ENCODE measurements around the gene TMEM25.
"Not testable (repeated sequence)": the region's sequence is repeated elsewhere in the genome, so short reads cannot be mapped to it uniquely, and the experiment has no call there.

The TMEM25 gene
- total RNA-seq = 10.2 to 10.6 reads per million in 2 donors

DNA sequence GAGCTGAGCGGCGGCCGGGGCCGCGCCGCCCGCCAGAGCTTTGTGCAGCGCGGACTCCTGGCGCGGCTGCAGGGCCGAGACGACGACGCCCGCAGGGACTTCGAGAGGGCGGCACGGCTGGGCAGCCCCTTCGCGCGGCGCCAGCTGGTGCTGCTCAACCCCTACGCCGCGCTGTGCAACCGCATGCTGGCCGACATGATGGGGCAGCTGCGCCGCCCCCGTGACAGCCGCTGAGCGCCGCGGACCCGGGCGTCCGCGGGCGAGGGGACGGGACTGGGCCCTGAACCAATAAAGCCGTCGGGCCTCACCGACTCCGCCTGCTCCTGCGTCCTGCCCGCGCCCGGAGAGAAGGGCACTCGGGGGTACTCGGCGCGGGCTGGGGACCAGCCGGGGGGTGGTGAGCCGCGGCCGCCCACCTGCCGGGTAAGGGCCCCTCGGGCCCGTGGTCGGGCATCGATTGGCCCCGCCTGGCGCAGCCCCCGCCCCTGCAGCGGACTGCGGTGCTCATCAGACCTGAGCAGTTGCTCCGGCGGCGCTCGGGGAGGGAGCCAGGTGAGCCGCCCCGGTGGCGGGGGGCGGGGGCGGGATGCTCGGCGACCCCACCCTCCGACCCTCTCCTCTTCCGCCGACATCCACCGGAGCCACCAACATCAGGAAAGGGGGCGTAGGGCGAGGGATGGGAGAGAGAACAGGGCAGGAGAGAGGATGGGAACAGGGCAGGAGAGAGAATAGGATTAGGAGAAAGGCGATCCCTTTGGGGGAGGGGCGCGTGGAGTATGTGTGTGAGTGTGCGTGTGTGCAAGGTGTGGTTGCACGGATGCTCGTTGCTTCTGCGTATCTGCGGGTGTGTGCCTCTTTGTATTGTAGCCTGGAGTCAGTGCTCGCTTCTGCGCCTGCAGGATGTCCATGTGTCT, at the start of gene TMEM25:
Gene TMEM25 (plus strand): TSS at position 510 of the 914 bp plus-strand sequence. CDS start 610 bp downstream, outside the sequence.
- DNase-seq = peak; percentile 45 to 75 (median 64)

DNA sequence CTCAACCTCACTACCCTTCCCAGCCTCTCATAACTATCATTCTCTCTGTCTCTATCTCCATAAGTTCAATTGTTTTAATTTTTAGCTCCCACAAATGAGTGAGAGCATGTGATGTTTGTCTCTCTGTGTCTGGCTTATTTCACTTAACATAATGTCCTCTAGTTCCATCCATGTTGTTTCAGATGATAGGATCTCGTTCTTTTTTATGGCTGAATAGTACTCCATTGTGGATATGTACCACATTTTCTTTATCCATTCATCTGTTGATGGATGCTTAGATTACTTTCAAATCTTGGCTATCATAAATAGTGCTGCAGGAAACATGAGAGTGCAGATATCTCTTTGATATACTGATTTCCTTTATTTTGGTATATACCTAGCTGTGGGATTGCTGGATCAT, 49.8 kb upstream of the TMEM25 start:
- not testable (repeated sequence) for DNase-seq

DNA sequence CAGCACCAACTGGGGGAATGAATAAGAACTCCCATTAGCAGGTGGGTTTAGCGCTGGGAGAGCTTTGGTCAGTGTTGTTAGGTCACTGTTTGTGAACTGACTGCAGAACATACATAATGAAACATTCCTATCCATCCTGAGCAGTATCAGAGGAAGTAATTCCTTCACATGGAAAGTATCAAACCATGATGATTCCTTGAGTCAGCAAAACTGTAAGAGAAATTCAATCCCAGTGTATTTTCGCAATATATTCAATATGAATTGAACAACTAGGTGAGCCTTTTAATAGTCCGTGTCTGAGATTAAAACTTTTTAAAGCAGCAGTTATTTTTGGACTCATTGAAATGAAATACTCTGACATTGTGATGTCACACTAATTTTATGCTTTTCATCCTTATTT, 46.6 kb upstream of the TMEM25 start:
- no peak for DNase-seq

DNA sequence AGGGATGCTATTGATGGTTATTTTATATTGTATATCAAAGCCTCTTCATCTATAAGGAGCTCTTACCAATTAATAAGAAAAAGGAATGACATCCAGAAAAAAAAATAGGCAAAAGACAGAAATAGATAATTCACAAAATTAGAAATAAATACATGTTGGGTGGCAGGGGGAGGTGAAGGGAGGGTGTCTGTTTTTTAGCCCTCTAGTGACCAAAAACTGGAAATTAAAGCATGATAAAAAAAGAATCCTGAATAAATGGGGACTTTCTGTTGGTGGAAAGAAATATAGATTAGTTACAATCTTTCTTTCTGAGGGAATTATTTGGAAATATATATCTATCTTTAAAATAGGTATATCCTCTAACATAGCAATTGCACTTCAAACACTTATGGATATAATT, 45.7 kb upstream of the TMEM25 start:
- peak in 1 of 5 experiments; percentile 6 for DNase-seq

DNA sequence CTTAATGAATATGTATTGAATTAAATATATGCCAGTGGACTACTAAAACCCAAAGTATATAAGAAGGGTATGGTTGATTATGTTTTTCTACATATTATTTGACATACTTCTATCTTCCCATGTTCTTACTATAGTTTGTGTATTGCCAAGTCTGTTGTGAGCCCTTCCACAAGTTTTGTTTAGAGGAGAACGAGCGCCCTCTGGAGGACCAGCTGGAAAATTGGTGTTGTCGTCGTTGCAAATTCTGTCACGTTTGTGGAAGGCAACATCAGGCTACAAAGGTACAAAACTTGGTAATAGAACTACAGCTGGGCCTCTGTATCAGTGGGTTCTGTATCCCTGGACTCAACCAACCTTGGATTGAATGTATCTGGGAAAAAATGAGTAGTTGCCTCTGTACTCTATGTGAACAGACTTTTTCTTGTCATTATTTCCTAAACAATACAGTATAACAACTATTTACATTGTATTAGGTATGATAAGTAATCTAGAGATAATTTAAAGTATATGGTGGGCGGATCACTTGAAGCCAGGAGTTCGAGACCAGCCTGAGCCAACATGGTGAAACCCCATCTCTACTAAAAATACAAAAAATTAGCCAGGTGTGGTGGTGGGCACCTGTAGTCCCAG, 42.4 kb upstream of the TMEM25 start:
- peak; percentile 48 to 84 (median 63) for DNase-seq

DNA sequence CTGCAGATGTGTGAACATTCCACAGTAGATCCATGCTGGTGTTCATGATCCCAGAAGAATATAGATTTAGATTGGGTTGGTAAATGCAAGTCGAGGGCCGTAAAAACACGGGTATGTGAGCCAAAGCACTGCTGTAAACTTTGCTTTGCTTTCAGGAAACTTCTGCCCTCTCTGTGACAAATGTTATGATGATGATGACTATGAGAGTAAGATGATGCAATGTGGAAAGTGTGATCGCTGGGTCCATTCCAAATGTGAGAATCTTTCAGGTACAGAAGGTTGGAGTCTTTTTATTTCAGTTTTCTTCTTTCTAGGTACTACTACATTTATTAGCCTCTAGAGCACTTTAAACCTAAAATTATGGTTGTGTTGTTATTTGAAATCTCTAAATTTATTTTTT, 40.0 kb upstream of the TMEM25 start:
- DNase-seq = no peak

DNA sequence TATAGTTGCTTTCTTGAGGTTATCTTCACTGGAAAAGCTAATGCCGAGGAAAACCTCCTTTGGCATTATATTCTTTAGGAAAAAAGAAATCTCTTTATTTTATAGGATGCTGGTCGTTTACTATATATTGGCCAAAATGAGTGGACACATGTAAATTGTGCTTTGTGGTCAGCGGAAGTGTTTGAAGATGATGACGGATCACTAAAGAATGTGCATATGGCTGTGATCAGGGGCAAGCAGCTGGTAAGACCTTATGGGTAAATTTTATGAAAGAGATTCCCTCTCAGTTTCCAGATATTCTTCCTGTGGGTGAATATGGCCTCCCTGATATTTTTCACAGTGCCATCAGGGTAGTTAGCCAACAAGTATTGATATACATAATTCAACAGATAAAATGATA, 33.2 kb upstream of the TMEM25 start:
- no peak for DNase-seq

DNA sequence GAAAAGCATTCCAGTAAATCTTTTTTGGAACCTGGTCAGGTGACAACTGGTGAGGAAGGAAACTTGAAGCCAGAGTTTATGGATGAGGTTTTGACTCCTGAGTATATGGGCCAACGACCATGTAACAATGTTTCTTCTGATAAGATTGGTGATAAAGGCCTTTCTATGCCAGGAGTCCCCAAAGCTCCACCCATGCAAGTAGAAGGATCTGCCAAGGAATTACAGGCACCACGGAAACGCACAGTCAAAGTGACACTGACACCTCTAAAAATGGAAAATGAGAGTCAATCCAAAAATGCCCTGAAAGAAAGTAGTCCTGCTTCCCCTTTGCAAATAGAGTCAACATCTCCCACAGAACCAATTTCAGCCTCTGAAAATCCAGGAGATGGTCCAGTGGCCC, 27.8 kb upstream of the TMEM25 start:
- no peak for DNase-seq

DNA sequence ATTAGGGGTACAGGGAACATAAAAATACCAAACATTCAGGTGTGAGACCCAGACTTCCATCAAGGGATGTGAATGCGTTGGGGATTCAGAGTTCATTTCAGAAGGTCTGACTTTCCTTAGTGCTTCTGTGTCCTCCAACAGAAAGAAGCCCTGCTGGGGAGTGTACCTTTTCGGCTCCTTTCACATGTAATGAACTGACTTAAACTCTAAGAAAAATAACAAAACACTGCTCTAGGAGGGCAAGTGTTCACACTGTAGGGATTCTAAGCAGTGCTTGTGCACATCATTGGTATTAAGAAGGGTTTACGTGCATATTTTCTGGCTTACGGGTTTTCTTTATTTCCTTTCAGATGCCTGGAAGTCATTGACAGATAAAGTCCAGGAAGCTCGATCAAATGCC, 19.4 kb upstream of the TMEM25 start:
- DNase-seq = no peak

DNA sequence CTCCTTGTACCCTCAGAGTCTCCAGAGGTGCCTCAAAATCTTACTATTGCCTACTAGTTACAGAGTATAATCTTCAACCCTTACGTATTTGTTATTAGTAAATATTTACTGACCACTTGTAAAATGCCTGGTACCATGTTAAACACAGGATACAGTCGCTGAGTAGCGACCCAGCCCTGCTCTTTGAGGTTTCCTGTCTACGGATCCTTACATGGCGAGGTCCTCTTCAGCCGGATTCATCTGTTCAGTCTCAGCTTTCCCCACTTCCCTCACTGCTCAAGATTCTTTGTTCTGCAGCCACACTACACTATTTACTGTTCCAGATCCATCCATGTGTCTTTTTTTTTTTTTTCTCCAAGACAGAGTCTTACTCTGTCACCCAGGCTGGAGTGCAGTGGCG, 16.9 kb upstream of the TMEM25 start:
- DNase-seq = no peak

DNA sequence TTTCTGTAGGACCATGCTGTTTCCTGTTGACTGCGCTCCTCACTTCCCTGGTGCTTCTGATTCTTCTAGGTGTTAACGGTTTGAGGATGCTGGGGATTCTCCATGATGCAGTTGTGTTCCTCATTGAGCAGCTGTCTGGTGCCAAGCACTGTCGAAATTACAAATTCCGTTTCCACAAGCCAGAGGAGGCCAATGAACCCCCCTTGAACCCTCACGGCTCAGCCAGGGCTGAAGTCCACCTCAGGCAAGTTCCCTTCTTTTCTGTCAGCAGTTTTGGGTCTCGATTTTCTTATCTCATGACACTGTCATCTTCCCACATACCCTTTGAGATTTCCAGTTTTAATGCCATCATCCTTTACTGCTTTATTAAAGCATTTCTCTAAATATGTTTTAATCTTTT, 11.4 kb upstream of the TMEM25 start:
- no peak for DNase-seq

DNA sequence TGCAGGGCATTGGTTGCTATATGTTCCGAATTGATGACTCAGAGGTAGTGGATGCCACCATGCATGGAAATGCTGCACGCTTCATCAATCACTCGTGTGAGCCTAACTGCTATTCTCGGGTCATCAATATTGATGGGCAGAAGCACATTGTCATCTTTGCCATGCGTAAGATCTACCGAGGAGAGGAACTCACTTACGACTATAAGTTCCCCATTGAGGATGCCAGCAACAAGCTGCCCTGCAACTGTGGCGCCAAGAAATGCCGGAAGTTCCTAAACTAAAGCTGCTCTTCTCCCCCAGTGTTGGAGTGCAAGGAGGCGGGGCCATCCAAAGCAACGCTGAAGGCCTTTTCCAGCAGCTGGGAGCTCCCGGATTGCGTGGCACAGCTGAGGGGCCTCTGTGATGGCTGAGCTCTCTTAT, 9.1 kb upstream of the TMEM25 start:
- DNase-seq = no peak

DNA sequence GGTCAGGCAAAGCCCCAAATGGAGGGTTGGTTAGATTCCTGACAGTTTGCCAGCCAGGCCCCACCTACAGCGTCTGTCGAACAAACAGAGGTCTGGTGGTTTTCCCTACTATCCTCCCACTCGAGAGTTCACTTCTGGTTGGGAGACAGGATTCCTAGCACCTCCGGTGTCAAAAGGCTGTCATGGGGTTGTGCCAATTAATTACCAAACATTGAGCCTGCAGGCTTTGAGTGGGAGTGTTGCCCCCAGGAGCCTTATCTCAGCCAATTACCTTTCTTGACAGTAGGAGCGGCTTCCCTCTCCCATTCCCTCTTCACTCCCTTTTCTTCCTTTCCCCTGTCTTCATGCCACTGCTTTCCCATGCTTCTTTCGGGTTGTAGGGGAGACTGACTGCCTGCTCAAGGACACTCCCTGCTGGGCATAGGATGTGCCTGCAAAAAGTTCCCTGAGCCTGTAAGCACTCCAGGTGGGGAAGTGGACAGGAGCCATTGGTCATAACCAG, 8.4 kb upstream of the TMEM25 start:
- no peak for DNase-seq

DNA sequence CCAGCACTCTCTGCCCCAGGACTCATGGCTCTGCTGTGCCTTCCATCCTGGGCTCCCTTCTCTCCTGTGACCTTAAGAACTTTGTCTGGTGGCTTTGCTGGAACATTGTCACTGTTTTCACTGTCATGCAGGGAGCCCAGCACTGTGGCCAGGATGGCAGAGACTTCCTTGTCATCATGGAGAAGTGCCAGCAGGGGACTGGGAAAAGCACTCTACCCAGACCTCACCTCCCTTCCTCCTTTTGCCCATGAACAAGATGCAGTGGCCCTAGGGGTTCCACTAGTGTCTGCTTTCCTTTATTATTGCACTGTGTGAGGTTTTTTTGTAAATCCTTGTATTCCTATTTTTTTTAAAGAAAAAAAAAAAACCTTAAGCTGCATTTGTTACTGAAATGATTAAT, 6.6 kb upstream of the TMEM25 start:
- DNase-seq = no peak

DNA sequence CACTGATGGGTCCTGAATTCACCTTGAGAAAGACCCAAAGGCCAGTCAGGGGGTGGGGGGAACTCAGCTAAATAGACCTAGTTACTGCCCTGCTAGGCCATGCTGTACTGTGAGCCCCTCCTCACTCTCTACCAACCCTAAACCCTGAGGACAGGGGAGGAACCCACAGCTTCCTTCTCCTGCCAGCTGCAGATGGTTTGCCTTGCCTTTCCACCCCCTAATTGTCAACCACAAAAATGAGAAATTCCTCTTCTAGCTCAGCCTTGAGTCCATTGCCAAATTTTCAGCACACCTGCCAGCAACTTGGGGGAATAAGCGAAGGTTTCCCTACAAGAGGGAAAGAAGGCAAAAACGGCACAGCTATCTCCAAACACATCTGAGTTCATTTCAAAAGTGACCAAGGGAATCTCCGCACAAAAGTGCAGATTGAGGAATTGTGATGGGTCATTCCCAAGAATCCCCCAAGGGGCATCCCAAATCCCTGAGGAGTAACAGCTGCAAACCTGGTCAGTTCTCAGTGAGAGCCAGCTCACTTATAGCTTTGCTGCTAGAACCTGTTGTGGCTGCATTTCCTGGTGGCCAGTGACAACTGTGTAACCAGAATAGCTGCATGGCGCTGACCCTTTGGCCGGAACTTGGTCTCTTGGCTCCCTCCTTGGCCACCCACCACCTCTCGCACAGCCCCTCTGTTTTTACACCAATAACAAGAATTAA, 6.1 kb upstream of the TMEM25 start:
- DNase-seq = no peak

DNA sequence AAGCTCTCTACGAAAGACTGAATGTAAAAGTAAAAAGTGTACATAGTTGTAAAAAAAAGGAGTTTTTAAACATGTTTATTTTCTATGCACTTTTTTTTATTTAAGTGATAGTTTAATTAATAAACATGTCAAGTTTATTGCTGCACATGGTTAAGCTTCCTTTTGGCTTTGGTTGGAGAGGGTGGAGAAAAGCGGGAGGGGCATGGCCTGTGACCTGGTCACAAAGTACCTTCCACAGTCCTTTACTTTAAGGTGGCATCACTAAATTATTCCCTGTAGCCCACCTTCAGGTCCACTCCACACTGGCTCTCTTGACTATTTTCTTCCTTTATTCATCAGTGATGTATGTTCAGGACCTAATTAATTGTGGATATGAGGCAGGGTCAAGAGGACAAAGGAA, 4.3 kb upstream of the TMEM25 start:
- no peak for DNase-seq

DNA sequence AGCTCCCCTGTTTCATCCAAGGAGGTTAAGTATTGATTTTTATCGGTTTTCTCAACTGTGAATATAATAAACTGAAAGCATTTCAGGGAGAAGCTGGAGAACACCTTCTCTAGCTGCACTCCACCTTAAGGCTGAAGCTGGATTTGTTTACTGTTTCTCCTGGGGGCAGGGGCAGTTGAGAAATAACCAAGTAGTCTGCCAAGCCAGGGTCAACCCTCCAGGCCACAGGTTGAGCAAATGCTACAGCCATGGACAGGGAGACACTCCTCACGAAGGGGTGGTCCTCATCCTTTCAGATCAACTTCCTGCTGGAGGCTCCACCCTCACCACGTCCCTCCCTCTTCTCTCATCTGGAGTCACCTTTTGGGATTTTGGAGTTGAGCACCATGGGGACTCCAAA, 3.9 kb upstream of the TMEM25 start, which contains the start of gene TTC36:
Gene TTC36 (plus strand): TSS at position 366 of the 400 bp plus-strand sequence. CDS start 21 bp downstream, at position 387.
- no peak for DNase-seq

DNA sequence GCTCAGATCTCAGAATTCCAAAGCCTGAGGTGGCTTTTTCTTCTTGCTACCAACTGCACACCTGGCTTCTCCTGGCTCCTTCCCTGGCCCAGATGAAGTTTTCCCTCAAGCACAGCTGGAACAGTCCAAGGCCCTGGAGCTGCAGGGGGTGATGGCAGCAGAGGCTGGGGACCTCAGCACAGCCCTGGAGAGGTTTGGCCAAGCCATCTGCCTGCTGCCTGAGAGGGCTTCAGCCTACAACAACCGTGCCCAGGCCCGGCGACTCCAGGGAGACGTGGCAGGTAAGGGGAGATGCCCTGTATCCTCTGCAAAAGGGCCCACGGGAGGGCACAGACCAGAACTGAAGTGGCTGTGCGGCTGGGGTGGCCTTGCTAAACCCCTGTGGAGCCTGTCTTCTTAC, 2.5 kb upstream of the TMEM25 start:
- no peak for DNase-seq

DNA sequence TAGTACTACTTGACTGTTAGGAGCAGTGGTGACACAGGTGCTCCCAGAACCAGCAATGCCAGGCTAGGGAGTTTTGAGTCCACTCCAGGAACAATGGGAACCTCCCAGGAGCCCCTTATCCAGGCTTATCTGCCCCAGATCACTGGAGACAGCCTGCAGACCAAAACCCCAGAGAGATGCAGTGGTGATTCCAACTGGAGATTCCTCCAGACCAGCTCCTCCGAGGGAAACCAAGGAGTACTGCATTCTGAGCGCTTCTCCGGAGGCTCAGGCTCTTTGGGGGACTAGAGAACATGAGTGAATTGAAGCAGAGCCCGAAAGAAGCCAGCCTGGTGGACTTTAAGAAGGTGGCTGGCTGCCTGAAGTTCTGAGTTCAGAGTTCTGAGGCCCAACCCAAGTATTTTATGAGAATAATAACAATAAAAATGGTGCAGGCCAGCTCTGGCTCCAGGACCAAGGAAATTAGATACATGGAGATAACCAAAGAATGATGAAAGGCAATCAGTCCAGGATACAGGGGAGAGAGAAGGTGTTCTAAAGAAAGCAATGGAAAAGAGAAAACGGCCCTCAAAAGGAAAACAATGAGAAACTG, 1.3 kb upstream of the TMEM25 start:
- DNase-seq = no peak

DNA sequence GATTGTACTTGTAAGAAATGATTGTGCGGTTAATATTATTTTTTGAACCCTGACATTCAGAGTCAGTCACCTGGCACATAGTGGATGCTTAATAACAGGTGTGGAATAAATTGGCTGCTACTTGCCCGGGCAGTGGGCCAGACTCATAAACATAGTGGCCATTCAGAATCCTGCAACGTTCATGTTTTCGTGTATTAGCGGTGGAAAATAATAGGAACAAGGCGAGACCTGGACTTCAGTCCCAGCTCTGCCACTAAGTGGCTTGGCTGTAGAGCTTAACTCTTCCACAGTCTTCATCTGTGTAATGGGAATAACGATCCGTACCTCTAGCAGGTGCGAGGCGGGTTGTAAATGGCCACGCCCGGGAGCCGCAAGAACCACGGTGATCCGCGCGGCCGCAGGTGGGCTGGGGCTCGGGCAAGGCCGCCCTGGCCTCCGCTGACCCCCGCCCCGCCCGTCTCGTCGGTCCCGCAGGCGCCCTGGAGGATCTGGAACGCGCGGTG, 761 bp upstream of the TMEM25 start:
- DNase-seq = no peak

DNA sequence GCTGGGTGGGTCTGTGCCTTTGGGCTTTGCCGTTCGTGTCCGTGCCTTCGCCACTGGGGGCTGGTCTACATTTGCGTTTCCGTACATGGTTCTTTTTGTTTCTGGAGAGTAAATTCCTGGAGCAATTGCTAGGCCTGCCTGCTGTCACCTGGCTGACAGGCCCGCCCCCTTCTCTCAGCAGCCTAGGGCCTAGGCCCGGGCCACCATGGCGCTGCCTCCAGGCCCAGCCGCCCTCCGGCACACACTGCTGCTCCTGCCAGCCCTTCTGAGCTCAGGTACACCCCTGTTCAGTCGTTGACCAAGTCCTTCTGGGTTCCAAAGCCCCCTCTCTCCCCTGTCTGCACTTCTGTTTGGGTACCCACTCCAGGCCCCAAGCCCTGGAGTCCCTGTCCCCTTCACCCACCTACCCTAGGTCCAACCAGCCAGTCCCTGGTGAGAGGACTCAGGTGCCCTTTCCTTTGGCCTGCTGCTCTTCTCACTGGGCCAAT, 649 bp downstream of the TMEM25 start:
- no peak for DNase-seq

DNA sequence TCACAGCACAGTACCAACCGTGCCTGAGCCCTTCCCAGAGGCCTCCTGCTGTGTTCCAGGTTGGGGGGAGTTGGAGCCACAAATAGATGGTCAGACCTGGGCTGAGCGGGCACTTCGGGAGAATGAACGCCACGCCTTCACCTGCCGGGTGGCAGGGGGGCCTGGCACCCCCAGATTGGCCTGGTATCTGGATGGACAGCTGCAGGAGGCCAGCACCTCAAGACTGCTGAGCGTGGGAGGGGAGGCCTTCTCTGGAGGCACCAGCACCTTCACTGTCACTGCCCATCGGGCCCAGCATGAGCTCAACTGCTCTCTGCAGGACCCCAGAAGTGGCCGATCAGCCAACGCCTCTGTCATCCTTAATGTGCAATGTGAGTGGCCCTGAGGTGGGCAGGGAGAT, 1.1 kb downstream of the TMEM25 start:
- no peak for DNase-seq
